PC-9 (cell line): ENCODE data around the gene EPB41L3. TPM values are rescaled to one million over a fixed set of nuclear protein-coding genes. Genes with fewer than 3 reads are reported as not detected.

Experiments used
- BruUV-seq: library from RNA; stranded (reverse); fragments of 400-500 nt; replicated peaks from 2 replicates; lab custom pipeline; 2021; lab: Mats Ljungman, UMichigan
- CTCF ChIA-PET: fragments of 300-600 bp; sonication (Branson Sonifier 250); formaldehyde crosslinking; loops from one replicate; lab custom pipeline; 2022; ENCODE audit warnings: antibody characterized with exemption; lab: Charles Lee
- POLR2A ChIA-PET: fragments of 300-600 bp; sonication (Branson Sonifier 250); formaldehyde crosslinking; loops from one replicate; lab custom pipeline; 2022; ENCODE audit warnings: antibody characterized with exemption; ENCODE audit not compliant: unreplicated experiment; lab: Charles Lee
- DNase-seq, 2 experiments: peaks; one replicate each; pipeline versions ENCODE4 v3.0.0 to v3.0.0-alpha.2; 2015 to 2022; ENCODE audit warnings: mixed read lengths in 1 of 2
- H2AFZ ChIP-seq: fragments of 200-600 bp; sonication (generic); 2 replicates; pipeline ENCODE4 v1.8.1; 2017; ENCODE audit warnings: antibody characterized with exemption
- H3F3A ChIP-seq: fragments of 200-600 bp; sonication (generic); 2 replicates; pipeline ENCODE4 v1.8.1; 2017; ENCODE audit warnings: antibody characterized with exemption, mild to moderate bottlenecking, low read depth; ENCODE audit not compliant: insufficient read depth
- H3K27ac ChIP-seq: fragments of 200-600 bp; sonication (generic); 2 replicates; pipeline ENCODE4 v1.6.1; 2016; ENCODE audit warnings: mixed run types
- H3K27me3 ChIP-seq: fragments of 200-600 bp; sonication (generic); 2 replicates; pipeline ENCODE4 v1.6.1; 2016; ENCODE audit warnings: low read depth, mixed run types; ENCODE audit not compliant: insufficient read depth
- H3K36me3 ChIP-seq: fragments of 200-600 bp; sonication (generic); 2 replicates; pipeline ENCODE4 v1.6.1; 2016; ENCODE audit warnings: low read depth, mixed run types
- H3K4me1 ChIP-seq: fragments of 200-600 bp; sonication (generic); replicated peaks from 2 replicates; pipeline ENCODE4 v1.6.1; 2016; ENCODE audit warnings: mixed run types; ENCODE audit not compliant: insufficient read depth
- H3K4me2 ChIP-seq: fragments of 200-600 bp; sonication (generic); 2 replicates; pipeline ENCODE4 v1.6.1; 2017; ENCODE audit warnings: mixed run types
- H3K4me3 ChIP-seq: fragments of 200-600 bp; sonication (generic); 2 replicates; pipeline ENCODE4 v1.6.1; 2016; ENCODE audit warnings: mixed run types
- H3K79me2 ChIP-seq: fragments of 200-600 bp; sonication (generic); 2 replicates; pipeline ENCODE4 v1.6.1; 2017; ENCODE audit warnings: low read depth, mixed run types
- H3K9me2 ChIP-seq: fragments of 200-600 bp; sonication (generic); 2 replicates; pipeline ENCODE4 v1.8.1; 2017; ENCODE audit warnings: mild to moderate bottlenecking; ENCODE audit not compliant: insufficient read depth
- H3K9me3 ChIP-seq: fragments of 200-600 bp; sonication (generic); 2 replicates; pipeline ENCODE4 v1.8.1; 2016; ENCODE audit warnings: low read depth; ENCODE audit not compliant: insufficient read depth
- H4K20me1 ChIP-seq: fragments of 200-600 bp; sonication (generic); 2 replicates; pipeline ENCODE4 v1.8.1; 2017; ENCODE audit not compliant: insufficient read depth
- CTCF ChIP-seq: fragments of 200-600 bp; sonication (generic); conservative IDR thresholded peaks from 2 replicates; pipeline ENCODE4 v1.6.1; 2017; ENCODE audit warnings: mixed run types, antibody characterized with exemption, mild to moderate bottlenecking, moderate library complexity
- EZH2 ChIP-seq: fragments of 200-600 bp; sonication (generic); IDR thresholded peaks from 2 replicates; pipeline ENCODE4 v1.8.0; 2017; ENCODE audit warnings: antibody characterized with exemption, low read depth
- intact Hi-C: fragments of 100-400 bp; cut with micrococcal nuclease; formaldehyde crosslinking; loops from one replicate; pipeline ENCODE4 v1.10.0; 2022; ENCODE audit not compliant: unreplicated experiment
- total RNA-seq: library from RNA; stranded (reverse); gene quantifications from 2 replicates; pipeline ENCODE4 v1.2.3, GENCODE V29; 2021

The EPB41L3 gene
- total RNA-seq, 1 experiment from 2014 or later = not detected

- Histone ChIP-seq H3K4me3 (no peak overlapping the region), H3K79me2 (no peaks in the 10 kb centered on the region), H3K4me1 (no peaks in the 10 kb centered on the region), H3K27me3 (no peaks in the 10 kb centered on the region), H3K4me2 (no peak overlapping the region), H3F3A (no peaks in the 10 kb centered on the region), H3K36me3 (no peaks in the 10 kb centered on the region), H2AFZ (no peak overlapping the region), H3K9me3 (no peaks in the 10 kb centered on the region), H4K20me1 (no peaks in the 10 kb centered on the region), H3K27ac (no peak overlapping the region), H3K9me2 (peaks cover 4% of the 10 kb centered on the region; the same call in 1 of the 2 replicates)
- CTCF ChIA-PET = no interaction called here
- TF ChIP-seq EZH2 = no peak
- POLR2A ChIA-PET = no interaction called here
- no peak for DNase-seq
- no TSS peak for BruUV-seq
- intact Hi-C loops = no loop called here
Measured at GRCh38 chr18:5537860-5538259, 5.9 kb downstream of the EPB41L3 start.

- peaks cover 7% of the 10 kb centered on the region; the same call in 1 of the 2 replicates for H3K27me3 ChIP-seq
- H4K20me1 ChIP-seq = no peaks in the 10 kb centered on the region
- BruUV-seq = no TSS peak
- no peak for DNase-seq
- CTCF ChIA-PET = no interaction called here
- no peak overlapping the region for H3K4me2 ChIP-seq
- no peaks in the 10 kb centered on the region for H3K79me2 ChIP-seq
- intact Hi-C loops = no loop called here
- POLR2A ChIA-PET = no interaction called here
- no peaks in the 10 kb centered on the region for H3K9me3 ChIP-seq
- no peak overlapping the region for H3K27ac ChIP-seq
- no peaks in the 10 kb centered on the region for H3K36me3 ChIP-seq
- peaks cover 4% of the 10 kb centered on the region; the same call in 1 of the 2 replicates for H3K9me2 ChIP-seq
- H2AFZ ChIP-seq = no peak overlapping the region
- no peaks in the 10 kb centered on the region for H3K4me1 ChIP-seq
- H3F3A ChIP-seq = no peaks in the 10 kb centered on the region
- no peak overlapping the region for H3K4me3 ChIP-seq
- no peak for TF ChIP-seq CTCF
- TF ChIP-seq EZH2 = no peak
Measured at GRCh38 chr18:5534845-5535244, 9.0 kb downstream of the EPB41L3 start.

- no peaks in the 10 kb centered on the region for H3K36me3 ChIP-seq
- intact Hi-C loops = no loop called here
- ChIA-PET POLR2A (no interaction called here), CTCF (no interaction called here)
- no peak overlapping the region for H3K27ac ChIP-seq
- no peak overlapping the region for H3K4me3 ChIP-seq
- H3K79me2 ChIP-seq = no peaks in the 10 kb centered on the region
- peaks cover 7% of the 10 kb centered on the region; the same call in 1 of the 2 replicates for H3K27me3 ChIP-seq
- H4K20me1 ChIP-seq = no peaks in the 10 kb centered on the region
- no peaks in the 10 kb centered on the region for H3K4me1 ChIP-seq
- no peak overlapping the region for H2AFZ ChIP-seq
- TF ChIP-seq CTCF (no peak), EZH2 (no peak)
- H3K9me2 ChIP-seq = no peaks in the 10 kb centered on the region
- no TSS peak for BruUV-seq
- H3K9me3 ChIP-seq = no peaks in the 10 kb centered on the region
- DNase-seq = no peak
- H3K4me2 ChIP-seq = no peak overlapping the region
- H3F3A ChIP-seq = no peaks in the 10 kb centered on the region
Measured at GRCh38 chr18:5532066-5532465, 11.7 kb downstream of the EPB41L3 start.

GRCh38 chr18:5530629-5531178 is 13.1 kb downstream of the EPB41L3 start:
- no TSS peak for BruUV-seq
- Histone ChIP-seq H3K9me2 (no peaks in the 10 kb centered on the region), H3K79me2 (no peaks in the 10 kb centered on the region), H3K27me3 (peaks cover 7% of the 10 kb centered on the region; the same call in 1 of the 2 replicates), H4K20me1 (no peaks in the 10 kb centered on the region), H3K4me1 (no peaks in the 10 kb centered on the region), H2AFZ (no peak overlapping the region), H3K4me3 (no peak overlapping the region), H3K4me2 (no peak overlapping the region), H3K9me3 (no peaks in the 10 kb centered on the region), H3F3A (no peaks in the 10 kb centered on the region), H3K36me3 (no peaks in the 10 kb centered on the region), H3K27ac (no peak overlapping the region)
- ChIA-PET CTCF (no interaction called here), POLR2A (no interaction called here)
- TF ChIP-seq CTCF (no peak), EZH2 (no peak)
- no peak for DNase-seq
- intact Hi-C loops = no loop called here
